GM19240 (cell line): ENCODE data around the gene TUBA1B.
A peak's percentile ranks its signal among the peaks of the same experiment; 100 is the strongest.

Source experiments
- DNase-seq: peaks from one replicate; pipeline ENCODE4 v3.0.0; 2011; ENCODE audit warnings: low spot score; ENCODE audit not compliant: insufficient read length

Gene TUBA1B

GRCh38 chr12:49091056-49091835 is 39.9 kb downstream of the TUBA1B start:
- no peak for DNase-seq

- DNase-seq, result no peak
Measured at GRCh38 chr12:49089821-49090773, 41.1 kb downstream of the TUBA1B start.

GRCh38 chr12:49088932-49089330 is 42.3 kb downstream of the TUBA1B start:
- no peak for DNase-seq

GRCh38 chr12:49088150-49088931 is 42.9 kb downstream of the TUBA1B start:
- peak; percentile 92 for DNase-seq

- DNase-seq, result no peak
Measured at GRCh38 chr12:49086116-49086515, 45.1 kb downstream of the TUBA1B start.

- no peak for DNase-seq
Measured at GRCh38 chr12:49084438-49084837, 46.8 kb downstream of the TUBA1B start.

GRCh38 chr12:49079793-49080192 is 51.4 kb downstream of the TUBA1B start:
- DNase-seq, result no peak
